Measurements from ENCODE around the gene PRF1. TPM values are rescaled to one million over a fixed set of nuclear protein-coding genes. Genes with fewer than 3 reads are reported as not detected.

The PRF1 gene
- total and polyA plus RNA-seq, 2 experiments from 2014 or later = 0.13 TPM; not detected in 1

- H3K4me2 ChIP-seq = no peak overlapping the region
- H3K4me3 ChIP-seq = no peak overlapping the region
- H3K4me1 Mint-ChIP-seq = peaks cover 20% of the 10 kb centered on the region
- H4K20me1 ChIP-seq (replicated peaks; ENCODE audit: insufficient read depth) = no peaks in the 10 kb centered on the region
- peaks cover 5% of the 10 kb centered on the region; the same call in 1 of the 2 replicates for H3K9me2 ChIP-seq (ENCODE audit: insufficient read depth)
- H3K4me1 ChIP-seq (ENCODE audit: insufficient read depth) = peaks cover 14% of the 10 kb centered on the region; the same call in 1 of the 2 replicates
- H3K36me3 Mint-ChIP-seq (ENCODE audit: low read depth) = no peaks in the 10 kb centered on the region
- H3K27me3 Mint-ChIP-seq (ENCODE audit: insufficient read depth, low read depth, poor library complexity) = peaks cover 11% of the 10 kb centered on the region
- TF ChIP-seq JUNB (IDR thresholded peaks at IDR 0.05; ENCODE audit: unreplicated experiment) (no peak), EZH2phosphoT487 (IDR thresholded peaks at IDR 0.05; ENCODE audit: unreplicated experiment) (no peak), CREB1 (CRISPR knock-in tag; IDR thresholded peaks at IDR 0.05; ENCODE audit: low read depth) (no peak), EZH2 (IDR thresholded peaks at IDR 0.05; ENCODE audit: low read depth, unreplicated experiment) (no peak), ZNF114 (CRISPR knock-in tag; IDR thresholded peaks at IDR 0.05) (no peak), ZNF331 (CRISPR knock-in tag; IDR thresholded peaks at IDR 0.05; ENCODE audit: low read depth) (no peak), NANOG (IDR thresholded peaks at IDR 0.05; ENCODE audit: borderline replicate concordance) (no peak), CTCF (conservative IDR thresholded peaks at IDR 0.05; ENCODE audit: low read depth in 2 of 2) (no peak)
- TF ChIP-seq, protein P1, sequence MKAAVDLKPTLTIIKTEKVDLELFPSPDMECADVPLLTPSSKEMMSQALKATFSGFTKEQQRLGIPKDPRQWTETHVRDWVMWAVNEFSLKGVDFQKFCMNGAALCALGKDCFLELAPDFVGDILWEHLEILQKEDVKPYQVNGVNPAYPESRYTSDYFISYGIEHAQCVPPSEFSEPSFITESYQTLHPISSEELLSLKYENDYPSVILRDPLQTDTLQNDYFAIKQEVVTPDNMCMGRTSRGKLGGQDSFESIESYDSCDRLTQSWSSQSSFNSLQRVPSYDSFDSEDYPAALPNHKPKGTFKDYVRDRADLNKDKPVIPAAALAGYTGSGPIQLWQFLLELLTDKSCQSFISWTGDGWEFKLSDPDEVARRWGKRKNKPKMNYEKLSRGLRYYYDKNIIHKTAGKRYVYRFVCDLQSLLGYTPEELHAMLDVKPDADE (IDR thresholded peaks at IDR 0.05) = no peak
- TF ChIP-seq, protein P2, sequence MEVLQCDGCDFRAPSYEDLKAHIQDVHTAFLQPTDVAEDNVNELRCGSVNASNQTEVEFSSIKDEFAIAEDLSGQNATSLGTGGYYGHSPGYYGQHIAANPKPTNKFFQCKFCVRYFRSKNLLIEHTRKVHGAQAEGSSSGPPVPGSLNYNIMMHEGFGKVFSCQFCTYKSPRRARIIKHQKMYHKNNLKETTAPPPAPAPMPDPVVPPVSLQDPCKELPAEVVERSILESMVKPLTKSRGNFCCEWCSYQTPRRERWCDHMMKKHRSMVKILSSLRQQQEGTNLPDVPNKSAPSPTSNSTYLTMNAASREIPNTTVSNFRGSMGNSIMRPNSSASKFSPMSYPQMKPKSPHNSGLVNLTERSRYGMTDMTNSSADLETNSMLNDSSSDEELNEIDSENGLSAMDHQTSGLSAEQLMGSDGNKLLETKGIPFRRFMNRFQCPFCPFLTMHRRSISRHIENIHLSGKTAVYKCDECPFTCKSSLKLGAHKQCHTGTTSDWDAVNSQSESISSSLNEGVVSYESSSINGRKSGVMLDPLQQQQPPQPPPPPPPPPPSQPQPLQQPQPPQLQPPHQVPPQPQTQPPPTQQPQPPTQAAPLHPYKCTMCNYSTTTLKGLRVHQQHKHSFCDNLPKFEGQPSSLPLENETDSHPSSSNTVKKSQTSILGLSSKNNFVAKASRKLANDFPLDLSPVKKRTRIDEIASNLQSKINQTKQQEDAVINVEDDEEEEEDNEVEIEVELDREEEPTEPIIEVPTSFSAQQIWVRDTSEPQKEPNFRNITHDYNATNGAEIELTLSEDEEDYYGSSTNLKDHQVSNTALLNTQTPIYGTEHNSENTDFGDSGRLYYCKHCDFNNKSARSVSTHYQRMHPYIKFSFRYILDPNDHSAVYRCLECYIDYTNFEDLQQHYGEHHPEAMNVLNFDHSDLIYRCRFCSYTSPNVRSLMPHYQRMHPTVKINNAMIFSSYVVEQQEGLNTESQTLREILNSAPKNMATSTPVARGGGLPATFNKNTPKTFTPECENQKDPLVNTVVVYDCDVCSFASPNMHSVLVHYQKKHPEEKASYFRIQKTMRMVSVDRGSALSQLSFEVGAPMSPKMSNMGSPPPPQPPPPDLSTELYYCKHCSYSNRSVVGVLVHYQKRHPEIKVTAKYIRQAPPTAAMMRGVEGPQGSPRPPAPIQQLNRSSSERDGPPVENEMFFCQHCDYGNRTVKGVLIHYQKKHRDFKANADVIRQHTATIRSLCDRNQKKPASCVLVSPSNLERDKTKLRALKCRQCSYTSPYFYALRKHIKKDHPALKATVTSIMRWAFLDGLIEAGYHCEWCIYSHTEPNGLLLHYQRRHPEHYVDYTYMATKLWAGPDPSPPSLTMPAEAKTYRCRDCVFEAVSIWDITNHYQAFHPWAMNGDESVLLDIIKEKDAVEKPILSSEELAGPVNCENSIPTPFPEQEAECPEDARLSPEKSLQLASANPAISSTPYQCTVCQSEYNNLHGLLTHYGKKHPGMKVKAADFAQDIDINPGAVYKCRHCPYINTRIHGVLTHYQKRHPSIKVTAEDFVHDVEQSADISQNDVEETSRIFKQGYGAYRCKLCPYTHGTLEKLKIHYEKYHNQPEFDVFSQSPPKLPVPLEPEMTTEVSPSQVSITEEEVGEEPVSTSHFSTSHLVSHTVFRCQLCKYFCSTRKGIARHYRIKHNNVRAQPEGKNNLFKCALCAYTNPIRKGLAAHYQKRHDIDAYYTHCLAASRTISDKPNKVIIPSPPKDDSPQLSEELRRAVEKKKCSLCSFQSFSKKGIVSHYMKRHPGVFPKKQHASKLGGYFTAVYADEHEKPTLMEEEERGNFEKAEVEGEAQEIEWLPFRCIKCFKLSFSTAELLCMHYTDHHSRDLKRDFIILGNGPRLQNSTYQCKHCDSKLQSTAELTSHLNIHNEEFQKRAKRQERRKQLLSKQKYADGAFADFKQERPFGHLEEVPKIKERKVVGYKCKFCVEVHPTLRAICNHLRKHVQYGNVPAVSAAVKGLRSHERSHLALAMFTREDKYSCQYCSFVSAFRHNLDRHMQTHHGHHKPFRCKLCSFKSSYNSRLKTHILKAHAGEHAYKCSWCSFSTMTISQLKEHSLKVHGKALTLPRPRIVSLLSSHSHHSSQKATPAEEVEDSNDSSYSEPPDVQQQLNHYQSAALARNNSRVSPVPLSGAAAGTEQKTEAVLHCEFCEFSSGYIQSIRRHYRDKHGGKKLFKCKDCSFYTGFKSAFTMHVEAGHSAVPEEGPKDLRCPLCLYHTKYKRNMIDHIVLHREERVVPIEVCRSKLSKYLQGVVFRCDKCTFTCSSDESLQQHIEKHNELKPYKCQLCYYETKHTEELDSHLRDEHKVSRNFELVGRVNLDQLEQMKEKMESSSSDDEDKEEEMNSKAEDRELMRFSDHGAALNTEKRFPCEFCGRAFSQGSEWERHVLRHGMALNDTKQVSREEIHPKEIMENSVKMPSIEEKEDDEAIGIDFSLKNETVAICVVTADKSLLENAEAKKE (CRISPR knock-in tag; IDR thresholded peaks at IDR 0.05) = no peak
- H3K27ac ChIP-seq (ENCODE audit: low read depth) = 0 out of 2 replicates have a peak overlapping the region, but pooled peaks have one; percentile 21
- H3K9me3 Mint-ChIP-seq = no peaks in the 10 kb centered on the region
- H3K79me2 ChIP-seq (replicated peaks; ENCODE audit: insufficient read depth) = no peaks in the 10 kb centered on the region
- ATAC-seq (peak; percentile 98), DNase-seq (ENCODE audit: low spot score) (peak; percentile 84)
- peaks cover 3% of the 10 kb centered on the region; the same call in 1 of the 2 replicates for H3F3A ChIP-seq (replicated peaks; ENCODE audit: low read depth)
- 0 out of 2 replicates have a peak overlapping the region, but pooled peaks have one; percentile 74 for H3K27ac Mint-ChIP-seq
- peak overlapping the region; percentile 33; the same call in 1 of the 2 replicates for H2AFZ ChIP-seq
- H3K27me3 ChIP-seq (ENCODE audit: insufficient read depth) = no peaks in the 10 kb centered on the region
- peak overlapping the region; percentile 8; the same call in 1 of the 3 replicates for H3K4me3 Mint-ChIP-seq
- H3K36me3 ChIP-seq (ENCODE audit: insufficient read depth) = no peaks in the 10 kb centered on the region
Measured at GRCh38 chr10:70584909-70585544, 17.5 kb downstream of the PRF1 start.
